Liver (tissue), 9 donors: ENCODE data around the gene TFR2. TPM values are rescaled to one million over a fixed set of nuclear protein-coding genes. Genes with fewer than 3 reads are reported as not detected.

Experiments used
- DNase-seq: peaks from one replicate; pipeline ENCODE4 v3.0.0-alpha.2; 2017; ENCODE audit warnings: low spot score
- H3K27ac ChIP-seq, 2 donors: one replicate each; pipeline ENCODE4 v1.7.0; 2013; ENCODE audit warnings: inconsistent platforms in 2 of 2, low read length in 2 of 2, control low read depth in 1 of 2, low read depth in 1 of 2, mild to moderate bottlenecking in 1 of 2
- H3K27me3 ChIP-seq, 4 donors: one replicate each; pipeline versions ENCODE4 v1.6.1 to v1.7.0; 2013; ENCODE audit warnings: low read length in 3 of 4, inconsistent platforms in 1 of 4, mild to moderate bottlenecking in 1 of 4, moderate library complexity in 1 of 4; ENCODE audit not compliant: control insufficient read depth in 4 of 4, insufficient read depth in 4 of 4
- H3K36me3 ChIP-seq, 4 donors: one replicate each; pipeline versions ENCODE4 v1.6.1 to v1.7.0; 2013; ENCODE audit warnings: low read length in 3 of 4, mild to moderate bottlenecking in 3 of 4, low read depth in 1 of 4, moderate library complexity in 1 of 4; ENCODE audit not compliant: control insufficient read depth in 4 of 4, insufficient read depth in 3 of 4
- H3K4me1 ChIP-seq, 4 donors: one replicate each; pipeline versions ENCODE4 v1.6.1 to v1.7.0; 2013; ENCODE audit warnings: low read length in 3 of 4, mild to moderate bottlenecking in 3 of 4, moderate library complexity in 1 of 4; ENCODE audit not compliant: control insufficient read depth in 4 of 4, insufficient read depth in 4 of 4
- H3K4me3 ChIP-seq, 3 donors: one replicate each; pipeline versions ENCODE4 v1.6.1 to v1.7.0; 2013; ENCODE audit warnings: low read length in 3 of 3, control low read depth in 1 of 3, low read depth in 1 of 3, mild to moderate bottlenecking in 1 of 3
- H3K9ac ChIP-seq, 2 donors: one replicate each; pipeline ENCODE4 v1.7.0; 2013; ENCODE audit warnings: low read length in 2 of 2, mild to moderate bottlenecking in 2 of 2, moderate library complexity in 2 of 2, control low read depth in 1 of 2, low read depth in 1 of 2
- H3K9me3 ChIP-seq, 4 donors: one replicate each; pipeline versions ENCODE4 v1.6.1 to v1.7.0; 2013; ENCODE audit warnings: low read length in 3 of 4; ENCODE audit not compliant: control insufficient read depth in 4 of 4
- ATF3 ChIP-seq: IDR thresholded peaks from 2 replicates; pipeline ENCODE4 v1.6.1; 2016; ENCODE audit warnings: antibody characterized with exemption
- EGR1 ChIP-seq, 2 donors: IDR thresholded peaks; 2 replicates each; pipeline ENCODE4 v1.6.1; 2016 to 2018; ENCODE audit warnings: antibody characterized with exemption in 2 of 2, low read depth in 2 of 2
- FOXA1 ChIP-seq: IDR thresholded peaks from 2 replicates; pipeline ENCODE4 v1.6.1; 2016; ENCODE audit warnings: antibody characterized with exemption
- FOXA2 ChIP-seq: IDR thresholded peaks from 2 replicates; pipeline ENCODE4 v1.6.1; 2016; ENCODE audit warnings: antibody characterized with exemption
- GABPA ChIP-seq, 2 donors: IDR thresholded peaks in 1 of 2; conservative IDR thresholded peaks in 1 of 2; 2 replicates each; pipeline ENCODE4 v1.6.1; 2016; ENCODE audit warnings: antibody characterized with exemption in 2 of 2, mild to moderate bottlenecking in 1 of 2, moderate library complexity in 1 of 2
- HNF4A ChIP-seq, 2 donors: conservative IDR thresholded peaks; 2 replicates each; pipeline ENCODE4 v1.6.1; 2016; ENCODE audit warnings: antibody characterized with exemption in 2 of 2, mild to moderate bottlenecking in 2 of 2
- HNF4G ChIP-seq: IDR thresholded peaks from 2 replicates; pipeline ENCODE4 v1.6.1; 2016; ENCODE audit warnings: antibody characterized with exemption
- JUND ChIP-seq, 2 donors: IDR thresholded peaks; 2 replicates each; pipeline ENCODE4 v1.6.1; 2016; ENCODE audit warnings: antibody characterized with exemption in 2 of 2
- NR2F2 ChIP-seq: IDR thresholded peaks from 2 replicates; pipeline ENCODE4 v1.6.1; 2016; ENCODE audit warnings: antibody characterized with exemption
- REST ChIP-seq: IDR thresholded peaks from 2 replicates; pipeline ENCODE4 v1.6.1; 2016; ENCODE audit warnings: antibody characterized with exemption, mild to moderate bottlenecking
- RXRA ChIP-seq, 2 donors: IDR thresholded peaks; 2 replicates each; pipeline ENCODE4 v1.6.1; 2017 to 2018; ENCODE audit warnings: antibody characterized with exemption in 2 of 2, mild to moderate bottlenecking in 1 of 2
- SP1 ChIP-seq: IDR thresholded peaks from 2 replicates; pipeline ENCODE4 v1.6.1; 2018; ENCODE audit warnings: antibody characterized with exemption, mild to moderate bottlenecking
- TAF1 ChIP-seq: conservative IDR thresholded peaks from 2 replicates; pipeline ENCODE4 v1.6.1; 2016; ENCODE audit warnings: antibody characterized with exemption, mild to moderate bottlenecking
- YY1 ChIP-seq: IDR thresholded peaks from 2 replicates; pipeline ENCODE4 v1.6.1; 2016; ENCODE audit warnings: antibody characterized with exemption, mild to moderate bottlenecking
- WGBS: extraction: QIAGEN DNeasy Blood & Tissue Kit; methylation state at CpG from one replicate; pipeline ENCODE4 v1.1.7; 2013; 5-methylcytosine and 5-hydroxymethylcytosine counted together
- polyA plus RNA-seq, 2 donors: library from polyadenylated mRNA; stranded (reverse) in 1 of 2; unstranded in 1 of 2; fragments of 200-250 nt in 1 of 2; fragments of >200 nt in 1 of 2; fragmentation: Nextera tagmentation in 1 of 2; extraction: Ambion mirVana in 1 of 2; gene quantifications; one replicate each; pipeline versions ENCODE4 v1.2.1 to v1.2.3, GENCODE V29; 2013 to 2015
- total RNA-seq, 2 donors: library from RNA; depleted of rRNA; stranded (reverse); fragments of >200 nt; gene quantifications; one replicate each; pipeline ENCODE4 v1.2.3, GENCODE V29; 2014
- TF ChIP-seq, protein P1 (sequence below): IDR thresholded peaks from 2 replicates; pipeline ENCODE4 v1.6.1; 2016; ENCODE audit warnings: antibody characterized with exemption
- TF ChIP-seq, protein P2 (sequence below): fragments of 150-350 bp; IDR thresholded peaks from 2 replicates; pipeline ENCODE4 v1.5.1; 2017; ENCODE audit warnings: improper control_type of control experiment, low read depth, low read length; ENCODE audit not compliant: missing input control
- TF ChIP-seq, protein P3 (sequence below): IDR thresholded peaks from 2 replicates; pipeline ENCODE4 v1.6.1; 2016; ENCODE audit warnings: antibody characterized with exemption
- donor health status: healthy.
- donor health status: healthy.
- donor health status: healthy.
- donor health status: healthy.
- donor health status: healthy.

The TFR2 gene
- total and polyA plus RNA-seq, 4 donors, result 276 to 663 (median 356) TPM

- H3K9me3 ChIP-seq, result no peaks in the 10 kb centered on the region
- H3K27ac ChIP-seq, result no peak overlapping the region
- no peak overlapping the region for H3K9ac ChIP-seq
- no peaks in the 10 kb centered on the region for H3K27me3 ChIP-seq
- DNase-seq, result no peak
- no peak overlapping the region for H3K4me3 ChIP-seq
- peaks cover 0 to 8% (median 5%) of the 10 kb centered on the region in 4 donors for H3K4me1 ChIP-seq
- WGBS, result 92% methylated on average over 18 of the region's 18 CpGs
- TF ChIP-seq RXRA (IDR thresholded peaks at IDR 0.05) (no peak), SP1 (no peak), JUND (IDR thresholded peaks at IDR 0.05) (no peak), ATF3 (no peak), YY1 (no peak), TAF1 (no peak), FOXA2 (no peak), GABPA (IDR thresholded peaks at IDR 0.05 in 1 of 2, conservative IDR thresholded peaks at IDR 0.05 in 1 of 2) (no peak), REST (no peak), NR2F2 (no peak)
- TF ChIP-seq, protein P1, sequence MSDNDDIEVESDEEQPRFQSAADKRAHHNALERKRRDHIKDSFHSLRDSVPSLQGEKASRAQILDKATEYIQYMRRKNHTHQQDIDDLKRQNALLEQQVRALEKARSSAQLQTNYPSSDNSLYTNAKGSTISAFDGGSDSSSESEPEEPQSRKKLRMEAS, result no peak
- TF ChIP-seq, protein P2, sequence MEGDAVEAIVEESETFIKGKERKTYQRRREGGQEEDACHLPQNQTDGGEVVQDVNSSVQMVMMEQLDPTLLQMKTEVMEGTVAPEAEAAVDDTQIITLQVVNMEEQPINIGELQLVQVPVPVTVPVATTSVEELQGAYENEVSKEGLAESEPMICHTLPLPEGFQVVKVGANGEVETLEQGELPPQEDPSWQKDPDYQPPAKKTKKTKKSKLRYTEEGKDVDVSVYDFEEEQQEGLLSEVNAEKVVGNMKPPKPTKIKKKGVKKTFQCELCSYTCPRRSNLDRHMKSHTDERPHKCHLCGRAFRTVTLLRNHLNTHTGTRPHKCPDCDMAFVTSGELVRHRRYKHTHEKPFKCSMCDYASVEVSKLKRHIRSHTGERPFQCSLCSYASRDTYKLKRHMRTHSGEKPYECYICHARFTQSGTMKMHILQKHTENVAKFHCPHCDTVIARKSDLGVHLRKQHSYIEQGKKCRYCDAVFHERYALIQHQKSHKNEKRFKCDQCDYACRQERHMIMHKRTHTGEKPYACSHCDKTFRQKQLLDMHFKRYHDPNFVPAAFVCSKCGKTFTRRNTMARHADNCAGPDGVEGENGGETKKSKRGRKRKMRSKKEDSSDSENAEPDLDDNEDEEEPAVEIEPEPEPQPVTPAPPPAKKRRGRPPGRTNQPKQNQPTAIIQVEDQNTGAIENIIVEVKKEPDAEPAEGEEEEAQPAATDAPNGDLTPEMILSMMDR, result no peak
- TF ChIP-seq, protein P3, sequence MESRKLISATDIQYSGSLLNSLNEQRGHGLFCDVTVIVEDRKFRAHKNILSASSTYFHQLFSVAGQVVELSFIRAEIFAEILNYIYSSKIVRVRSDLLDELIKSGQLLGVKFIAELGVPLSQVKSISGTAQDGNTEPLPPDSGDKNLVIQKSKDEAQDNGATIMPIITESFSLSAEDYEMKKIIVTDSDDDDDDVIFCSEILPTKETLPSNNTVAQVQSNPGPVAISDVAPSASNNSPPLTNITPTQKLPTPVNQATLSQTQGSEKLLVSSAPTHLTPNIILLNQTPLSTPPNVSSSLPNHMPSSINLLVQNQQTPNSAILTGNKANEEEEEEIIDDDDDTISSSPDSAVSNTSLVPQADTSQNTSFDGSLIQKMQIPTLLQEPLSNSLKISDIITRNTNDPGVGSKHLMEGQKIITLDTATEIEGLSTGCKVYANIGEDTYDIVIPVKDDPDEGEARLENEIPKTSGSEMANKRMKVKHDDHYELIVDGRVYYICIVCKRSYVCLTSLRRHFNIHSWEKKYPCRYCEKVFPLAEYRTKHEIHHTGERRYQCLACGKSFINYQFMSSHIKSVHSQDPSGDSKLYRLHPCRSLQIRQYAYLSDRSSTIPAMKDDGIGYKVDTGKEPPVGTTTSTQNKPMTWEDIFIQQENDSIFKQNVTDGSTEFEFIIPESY, result no peak
- H3K36me3 ChIP-seq, result peaks cover 0 to 1% (median 0%) of the 10 kb centered on the region in 4 donors
Observed at GRCh38 chr7:100671353-100672327, 30.3 kb upstream of the TFR2 start.

DNA sequence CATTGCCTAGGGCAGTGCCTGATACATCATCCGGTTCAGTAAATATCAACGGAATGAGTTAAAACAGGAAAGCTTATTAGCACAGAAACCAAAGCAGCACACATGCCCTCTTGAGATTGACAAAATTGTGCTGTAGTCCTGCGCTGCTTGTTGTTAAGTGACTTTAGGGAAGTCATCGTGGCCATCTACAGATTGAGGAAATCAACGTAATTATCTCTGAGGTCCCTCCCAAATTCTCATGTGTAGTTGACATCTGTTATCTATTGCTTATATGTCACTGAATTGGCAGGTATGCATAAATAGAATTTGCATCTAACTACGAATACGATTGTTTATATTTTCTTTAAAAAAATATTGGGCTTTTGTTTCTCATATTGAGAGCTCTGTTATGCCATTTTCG, 28.7 kb upstream of the TFR2 start:
- no peaks in the 10 kb centered on the region for H3K36me3 ChIP-seq
- no peak for DNase-seq
- 83% methylated on average over 8 of the region's 8 CpGs for WGBS
- TF ChIP-seq JUND (IDR thresholded peaks at IDR 0.05), result no peak
- TF ChIP-seq HNF4A (conservative IDR thresholded peaks at IDR 0.05), result no peak
- no peak for TF ChIP-seq ATF3
- TF ChIP-seq FOXA1, result no peak
- no peak for TF ChIP-seq YY1
- TF ChIP-seq SP1, result no peak
- TF ChIP-seq RXRA (IDR thresholded peaks at IDR 0.05), result no peak
- TF ChIP-seq TAF1, result no peak
- TF ChIP-seq HNF4G, result no peak
- TF ChIP-seq, protein P3, result no peak
- TF ChIP-seq EGR1 (IDR thresholded peaks at IDR 0.05; ENCODE audit: low read depth in 2 of 2), result no peak

More for the DNA sequence above, 28.7 kb upstream of the TFR2 start:
- no peak overlapping the region for H3K9ac ChIP-seq
- no peaks in the 10 kb centered on the region for H3K9me3 ChIP-seq
- H3K27ac ChIP-seq, result no peak overlapping the region
- H3K4me3 ChIP-seq, result no peak overlapping the region
- no peaks in the 10 kb centered on the region for H3K4me1 ChIP-seq
- no peaks in the 10 kb centered on the region for H3K27me3 ChIP-seq
